Heart right ventricle (tissue), 16 donors: Measurements from ENCODE around the gene GBX1. TPM values are rescaled to one million over a fixed set of nuclear protein-coding genes. Genes with fewer than 3 reads are reported as not detected.

ENCODE experiments used
- ATAC-seq, 8 donors: fragments of 200-7000 bp; cut with Tn5 transposase; one replicate each; pipeline ENCODE4 v1.9.1; 2020; ENCODE audit warnings: mild to moderate bottlenecking in 8 of 8, moderate library complexity in 8 of 8, moderate number of reproducible peaks in 1 of 8
- DNase-seq, 2 donors: peaks; one replicate each; pipeline ENCODE4 v3.0.0-alpha.2; 2020
- H3K27ac ChIP-seq, 10 donors: fragments of 200-600 bp; sonication (generic) in 2 of 10; one replicate each; pipeline versions ENCODE4 v1.5.0 to v1.8.0; 2020 to 2022; ENCODE audit warnings: mild to moderate bottlenecking in 3 of 10
- H3K27me3 ChIP-seq, 7 donors: fragments of 200-600 bp; one replicate each; pipeline ENCODE4 v1.8.0; 2021 to 2022; ENCODE audit warnings: mild to moderate bottlenecking in 2 of 7
- H3K36me3 ChIP-seq, 9 donors: fragments of 200-600 bp; sonication (generic) in 1 of 9; one replicate each; pipeline versions ENCODE4 v1.5.0 to v1.8.0; 2020 to 2022; ENCODE audit warnings: mild to moderate bottlenecking in 2 of 9
- H3K4me1 ChIP-seq, 9 donors: fragments of 200-600 bp; sonication (generic) in 1 of 9; one replicate each; pipeline versions ENCODE4 v1.5.0 to v1.8.0; 2020 to 2022; ENCODE audit warnings: mild to moderate bottlenecking in 4 of 9
- H3K4me3 ChIP-seq, 10 donors: fragments of 200-600 bp; sonication (generic) in 2 of 10; one replicate each; pipeline versions ENCODE4 v1.5.0 to v1.8.0; 2020 to 2022; ENCODE audit warnings: mild to moderate bottlenecking in 7 of 10, moderate library complexity in 2 of 10
- H3K9me3 ChIP-seq, 11 donors: fragments of 200-600 bp in 10 of 11; sonication (generic) in 2 of 11; one replicate each; pipeline versions ENCODE4 v1.5.0 to v1.8.0; 2013 to 2022; ENCODE audit warnings: mild to moderate bottlenecking in 2 of 11, control low read depth in 1 of 11, moderate library complexity in 1 of 11
- WGBS, 2 donors: extraction: QIAGEN DNeasy Blood & Tissue Kit; methylation state at CpG; one replicate each; pipeline ENCODE4 v1.1.7; 2013; ENCODE audit warnings: inconsistent platforms in 1 of 2; 5-methylcytosine and 5-hydroxymethylcytosine counted together
- intact Hi-C, 10 donors: fragments of 100-400 bp; cut with DNase I; formaldehyde crosslinking; loops; one replicate each; pipeline versions ENCODE4 v1.11.1 to v1.14.2; 2022
- polyA plus RNA-seq, 2 donors: library from polyadenylated mRNA; stranded (reverse); fragments of 200-250 nt; gene quantifications; one replicate each; pipeline ENCODE4 v1.2.3, GENCODE V29; 2013
- total RNA-seq, 10 donors: library from RNA; stranded (reverse); fragmentation: NEBNext Ultra II Directional in 3 of 10; extraction: Animal tissue kit (Norgen Biotek cat#: 25700) in 3 of 10; gene quantifications; one replicate each; pipeline versions ENCODE4 v1.2.1 to v1.2.4, GENCODE V29; 2021 to 2023
- TF ChIP-seq, protein P1 (sequence below), 9 donors: fragments of 200-600 bp; sonication (generic) in 2 of 9; IDR thresholded peaks; one replicate each; pipeline versions ENCODE4 v1.5.0 to v1.8.0; 2021 to 2022; ENCODE audit warnings: antibody characterized with exemption in 9 of 9, mild to moderate bottlenecking in 5 of 9, moderate library complexity in 1 of 9
- donor health status: Arrhythmogenic right ventricular cardiomyopathy.
- donor health status: ischemic (EF 13 %, LVEDD 7.1; RV severe dilation, severe dysfunction).
- donor health status: healthy with polysubstance abuse.
- donor health status: DM: no; HTN: yes; CAD: no.
- donor health status: DM: no; HTN: no; CAD: no.
- donor health status: ischemic (EF 25% LVEDD 6.9; RV normal size, moderate dysfunction).
- donor health status: ischemic (EF 25% LVEDD 5.7; RV mildly dilated, moderate dysfunction).
- donor health status: healthy.
- donor health status: DM: yes; HTN: yes; CAD: no.
- donor health status: Ischemic cardiomyopathy.
- donor health status: ischemic (EF 35%, LVEDD 5.7; RV mildly dilated, moderate dysfunction).
- donor health status: nonischemic (EF 11% LVEDD 7.7; RV severe dilation, severe dysfunction).
- donor health status: DM: yes; HTN: yes; CAD: no.
- donor health status: PGD.
- donor health status: ischemic (EF 29% LVEDD 5.4; RV normal size, mild dysfunction).
- donor health status: nonischemic (EF 23%, LVEDD 6.1; RV moderate dilation, normal function).

The GBX1 gene
- total and polyA plus RNA-seq, 12 donors, result 0.04 to 2.0 (median 0.93) TPM; not detected in 3

DNA sequence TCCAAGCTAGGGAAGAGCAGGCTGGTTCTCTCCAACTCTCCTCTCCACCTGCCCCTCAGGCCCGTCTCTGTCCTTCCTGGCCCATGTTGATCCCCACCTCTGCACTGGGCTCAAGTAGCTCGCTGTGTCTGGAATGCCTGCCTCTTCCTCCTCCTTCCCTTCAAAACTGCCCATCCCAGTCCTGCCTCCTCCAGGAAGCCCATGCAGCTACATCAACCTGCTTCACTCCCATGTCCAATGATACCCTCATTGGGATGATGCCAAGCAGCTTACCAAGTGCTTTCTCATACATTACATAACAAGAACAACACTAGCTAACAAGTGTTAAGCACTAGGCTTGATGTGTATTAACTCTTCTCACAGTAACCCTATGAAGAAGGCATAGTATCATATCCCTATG, 11.3 kb upstream of the GBX1 start:
- WGBS, 2 donors, result 72 to 74% methylated on average over 2 of the region's 2 CpGs
- Histone ChIP-seq H3K27ac (no peak overlapping the region), H3K4me1 (peaks cover 0 to 5% (median 0%) of the 10 kb centered on the region in 9 donors), H3K36me3 (peaks cover 0 to 9% (median 0%) of the 10 kb centered on the region in 9 donors), H3K4me3 (no peak overlapping the region), H3K27me3 (peaks cover 0 to 23% (median 21%) of the 10 kb centered on the region in 7 donors), H3K9me3 (no peaks in the 10 kb centered on the region)
- intact Hi-C loops, result loop anchor here in 2 of 10 donors (5.0 to 10.0 kb wide), 2 partner anchors 63 to 126 kb away; no protein-coding TSS in a partner anchor
- ATAC-seq (no peak), DNase-seq (no peak)
- TF ChIP-seq, protein P1, sequence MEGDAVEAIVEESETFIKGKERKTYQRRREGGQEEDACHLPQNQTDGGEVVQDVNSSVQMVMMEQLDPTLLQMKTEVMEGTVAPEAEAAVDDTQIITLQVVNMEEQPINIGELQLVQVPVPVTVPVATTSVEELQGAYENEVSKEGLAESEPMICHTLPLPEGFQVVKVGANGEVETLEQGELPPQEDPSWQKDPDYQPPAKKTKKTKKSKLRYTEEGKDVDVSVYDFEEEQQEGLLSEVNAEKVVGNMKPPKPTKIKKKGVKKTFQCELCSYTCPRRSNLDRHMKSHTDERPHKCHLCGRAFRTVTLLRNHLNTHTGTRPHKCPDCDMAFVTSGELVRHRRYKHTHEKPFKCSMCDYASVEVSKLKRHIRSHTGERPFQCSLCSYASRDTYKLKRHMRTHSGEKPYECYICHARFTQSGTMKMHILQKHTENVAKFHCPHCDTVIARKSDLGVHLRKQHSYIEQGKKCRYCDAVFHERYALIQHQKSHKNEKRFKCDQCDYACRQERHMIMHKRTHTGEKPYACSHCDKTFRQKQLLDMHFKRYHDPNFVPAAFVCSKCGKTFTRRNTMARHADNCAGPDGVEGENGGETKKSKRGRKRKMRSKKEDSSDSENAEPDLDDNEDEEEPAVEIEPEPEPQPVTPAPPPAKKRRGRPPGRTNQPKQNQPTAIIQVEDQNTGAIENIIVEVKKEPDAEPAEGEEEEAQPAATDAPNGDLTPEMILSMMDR (IDR thresholded peaks at IDR 0.05), result no peak

DNA sequence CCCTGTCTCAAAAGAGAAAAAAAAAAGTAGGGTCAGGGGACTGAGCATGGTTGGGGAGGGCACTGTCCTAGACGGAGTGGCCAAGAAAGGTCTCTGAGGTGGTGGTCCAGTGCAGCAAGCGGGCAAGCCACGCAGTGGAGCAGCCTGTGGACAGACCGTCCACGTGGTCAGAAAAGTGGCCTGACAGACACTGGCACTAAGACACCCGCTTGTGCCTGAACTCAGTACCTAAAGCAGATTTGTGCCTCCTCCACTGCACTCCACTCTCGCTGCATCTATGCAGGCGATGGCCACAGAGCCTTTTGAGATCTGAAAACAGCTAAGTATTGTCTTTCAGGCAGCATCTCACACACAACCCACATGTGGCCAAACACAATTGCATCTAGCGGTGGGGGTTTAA, 10.7 kb upstream of the GBX1 start:
- Histone ChIP-seq H3K4me3 (no peak overlapping the region), H3K27ac (no peak overlapping the region), H3K36me3 (peaks cover 0 to 9% (median 0%) of the 10 kb centered on the region in 9 donors), H3K27me3 (peaks cover 0 to 28% (median 25%) of the 10 kb centered on the region in 7 donors), H3K9me3 (no peaks in the 10 kb centered on the region), H3K4me1 (peaks cover 0 to 5% (median 0%) of the 10 kb centered on the region in 9 donors)
- ATAC-seq (no peak), DNase-seq (no peak)
- WGBS, 2 donors, result 90 to 93% methylated on average over 9 of the region's 9 CpGs
- intact Hi-C loops, result loop anchor here in 2 of 10 donors (5.0 to 10.0 kb wide), 2 partner anchors 64 to 127 kb away; no protein-coding TSS in a partner anchor
- TF ChIP-seq, protein P1 (IDR thresholded peaks at IDR 0.05), result no peak

DNA sequence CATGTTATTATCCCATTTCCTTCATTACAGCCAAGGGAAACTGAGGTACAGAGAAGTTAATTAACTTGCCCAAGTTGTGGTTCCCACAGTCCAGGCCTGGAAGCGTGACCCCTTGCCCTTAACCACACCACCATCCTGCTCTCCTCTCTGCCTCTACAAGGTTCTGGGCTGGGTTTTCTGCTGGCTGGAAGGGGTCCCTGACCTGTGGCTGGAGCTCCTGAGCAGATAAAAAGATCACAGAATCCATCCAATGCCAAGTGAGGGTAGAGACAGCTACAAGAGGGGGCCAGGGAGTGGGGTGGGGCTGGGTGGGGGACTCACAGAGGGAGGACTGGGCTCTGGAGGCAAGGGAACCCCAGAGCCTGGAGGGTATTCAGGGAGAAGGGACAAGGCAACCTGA, 9.8 kb upstream of the GBX1 start:
- intact Hi-C loops, result loop anchor here in 2 of 10 donors (5.0 to 10.0 kb wide), 2 partner anchors 65 to 127 kb away; no protein-coding TSS in a partner anchor
- peaks cover 0 to 32% (median 28%) of the 10 kb centered on the region in 7 donors for H3K27me3 ChIP-seq
- peaks cover 0 to 5% (median 0%) of the 10 kb centered on the region in 9 donors for H3K4me1 ChIP-seq

GRCh38 chr7:151176401-151176800, 8.9 kb upstream of the GBX1 start:
- TF ChIP-seq, protein P1 (IDR thresholded peaks at IDR 0.05), result no peak
- 89 to 93% methylated on average over 9 of the region's 9 CpGs for WGBS, 2 donors
- no peak for ATAC-seq
- H3K36me3 ChIP-seq, result peaks cover 0 to 9% (median 0%) of the 10 kb centered on the region in 9 donors
- H3K27ac ChIP-seq, result no peak overlapping the region
- intact Hi-C loops, result loop anchor here in 2 of 10 donors (5.0 to 10.0 kb wide), 2 partner anchors 66 to 128 kb away; no protein-coding TSS in a partner anchor
- no peak overlapping the region for H3K4me3 ChIP-seq
- H3K9me3 ChIP-seq, result no peaks in the 10 kb centered on the region
- peaks cover 0 to 5% (median 0%) of the 10 kb centered on the region in 9 donors for H3K4me1 ChIP-seq
- H3K27me3 ChIP-seq, result peaks cover 0 to 41% (median 28%) of the 10 kb centered on the region in 7 donors
- no peak for DNase-seq

More for the DNA sequence above, 9.8 kb upstream of the GBX1 start:
- ATAC-seq, result no peak
- TF ChIP-seq, protein P1 (IDR thresholded peaks at IDR 0.05), result no peak
- 84 to 92% methylated on average over 1 of the region's 1 CpG for WGBS, 2 donors
- Histone ChIP-seq H3K9me3 (no peaks in the 10 kb centered on the region), H3K36me3 (peaks cover 0 to 9% (median 0%) of the 10 kb centered on the region in 9 donors), H3K4me3 (no peak overlapping the region), H3K27ac (no peak overlapping the region)
- DNase-seq, result no peak
